CD4-positive, alpha-beta T cell treated with Interleukin-2 at 100 ng/mL for 4 hours (primary cell): ENCODE data around the gene EEFSEC.

Experiments
- DNase-seq: peaks from one replicate; pipeline ENCODE4 v3.0.0-alpha.2; 2020; ENCODE audit warnings: low spot score

The EEFSEC gene

DNA sequence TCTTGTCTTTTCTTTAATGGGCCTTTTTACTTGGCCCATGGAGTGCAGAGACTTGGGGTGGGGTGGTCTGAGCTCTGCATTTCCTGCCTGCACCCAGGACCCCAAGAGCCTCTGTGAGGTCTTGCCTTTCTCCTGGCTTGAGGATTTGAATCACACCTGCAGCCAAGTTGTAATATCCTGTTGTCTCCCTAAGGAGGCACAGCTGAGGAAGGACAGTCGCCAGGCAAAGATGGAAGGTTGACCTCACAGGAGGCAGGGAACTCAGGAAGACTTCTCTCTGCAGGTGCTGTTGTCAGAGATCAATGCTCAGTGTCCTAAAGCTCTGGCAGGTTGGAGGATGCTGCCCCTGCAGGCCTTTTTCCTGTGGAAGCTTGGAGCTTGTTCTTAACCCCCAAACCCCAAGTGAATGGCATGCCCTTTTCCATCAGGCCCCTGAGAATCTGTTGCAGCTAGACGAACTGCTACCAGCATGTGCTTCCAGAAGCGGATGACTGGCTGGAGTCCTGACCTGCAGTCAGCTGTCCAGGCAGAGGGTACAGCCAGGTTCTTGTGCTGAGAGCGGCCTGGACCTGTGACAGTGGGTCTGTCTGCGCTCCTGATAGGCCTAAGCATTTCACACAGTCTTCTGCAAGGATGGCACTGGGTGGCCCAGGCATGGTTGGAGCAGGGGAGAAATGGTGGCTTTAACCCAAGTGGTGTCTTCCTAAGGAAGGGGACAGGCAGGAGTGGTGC is 120.0 kb downstream of the EEFSEC start:
- no peak for DNase-seq

DNA sequence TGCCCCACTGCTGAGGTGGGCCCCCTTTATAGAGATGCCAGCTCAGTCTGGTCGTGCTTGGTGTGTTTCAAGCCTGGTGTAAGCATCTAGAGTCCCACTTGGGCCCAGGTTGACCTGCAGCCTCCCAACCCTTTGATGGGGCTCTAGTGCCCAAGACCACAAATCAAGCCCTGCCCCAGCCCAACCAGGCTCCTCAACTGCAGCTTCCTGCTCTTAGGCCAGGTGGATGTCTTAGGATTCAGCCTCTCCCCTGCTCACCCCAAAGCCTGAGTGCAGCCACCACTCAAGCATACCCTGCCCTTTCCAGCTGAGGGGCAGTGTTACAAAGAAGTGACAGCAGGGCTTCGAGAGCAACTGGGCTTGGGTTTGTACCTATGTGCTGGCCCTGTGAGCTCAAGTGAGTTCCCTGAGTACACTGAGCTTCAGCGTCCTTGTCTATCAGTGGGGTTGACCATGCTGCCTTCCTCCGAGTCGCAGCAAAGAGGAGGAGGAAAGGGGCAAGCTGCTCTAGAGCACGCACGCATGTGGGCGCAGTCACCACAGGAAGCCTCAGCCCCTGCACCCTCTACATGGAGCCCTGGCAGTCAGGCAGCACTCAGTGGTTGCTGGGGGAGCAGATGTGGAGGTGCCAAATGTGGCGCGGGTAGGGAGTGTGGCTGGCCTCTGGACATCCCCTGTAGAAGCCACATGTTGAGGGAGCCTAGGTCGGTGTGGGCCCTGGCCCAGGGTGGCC is 120.7 kb downstream of the EEFSEC start:
- no peak for DNase-seq

DNA sequence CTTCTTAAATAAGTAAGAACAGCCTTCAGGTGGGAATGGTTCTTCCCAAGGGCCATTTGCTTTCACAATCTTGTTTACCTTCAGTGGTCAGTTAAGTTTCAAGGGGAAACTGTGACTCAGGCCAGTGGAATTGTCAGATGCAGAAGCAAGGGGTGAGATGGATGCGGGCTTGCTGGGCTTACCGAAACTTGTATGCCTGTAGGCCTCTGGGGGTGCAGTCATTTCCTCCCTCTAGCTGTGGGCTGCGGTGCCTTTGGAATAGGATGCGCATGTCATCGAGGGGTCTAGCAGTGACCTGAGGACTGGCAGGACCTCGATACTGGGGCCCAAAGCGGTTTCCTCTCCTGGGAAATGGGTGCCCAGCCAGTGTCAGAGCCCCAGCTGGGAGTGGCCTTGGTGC is 121.6 kb downstream of the EEFSEC start:
- no peak for DNase-seq

DNA sequence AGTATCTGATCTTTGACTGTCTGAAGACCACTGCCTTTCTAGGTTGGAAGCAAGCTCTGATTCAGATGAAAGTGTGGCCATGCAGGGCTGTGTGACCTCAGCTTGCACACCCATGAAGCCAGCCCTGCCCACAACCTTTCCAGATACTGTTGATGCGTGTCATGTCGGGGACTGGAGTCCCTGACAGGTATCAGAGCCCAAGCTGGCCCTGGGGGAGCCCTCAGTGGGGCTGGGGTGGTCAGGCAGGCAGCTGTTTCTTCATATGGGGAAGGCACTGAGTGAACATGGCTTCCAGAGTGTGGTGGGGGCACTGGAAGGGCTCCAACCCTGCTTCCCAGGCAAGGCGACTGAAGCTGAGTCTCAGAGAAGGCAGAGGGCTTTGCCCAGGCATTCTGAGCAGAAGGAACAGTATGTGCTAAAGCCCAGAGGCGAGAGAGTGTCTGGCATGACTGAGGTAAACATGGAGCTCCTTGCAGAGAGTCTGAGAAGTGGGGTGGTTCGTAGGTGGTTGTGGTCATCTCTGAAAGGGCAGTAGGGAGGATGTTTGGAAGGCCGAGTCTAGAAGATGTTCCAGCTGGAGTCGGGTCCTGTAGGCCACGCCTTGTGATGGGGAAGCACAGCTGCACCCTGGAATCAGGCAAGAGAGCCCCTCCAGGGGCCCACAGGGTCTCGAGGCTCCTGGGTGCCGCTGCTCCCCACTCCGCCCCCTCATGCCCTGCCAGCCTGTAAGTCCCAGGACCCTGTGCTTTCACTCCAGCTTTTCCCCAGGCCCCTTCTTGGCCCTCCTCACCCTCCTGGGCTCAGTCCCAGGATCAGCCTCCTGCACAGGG is 122.2 kb downstream of the EEFSEC start:
- DNase-seq: no peak

DNA sequence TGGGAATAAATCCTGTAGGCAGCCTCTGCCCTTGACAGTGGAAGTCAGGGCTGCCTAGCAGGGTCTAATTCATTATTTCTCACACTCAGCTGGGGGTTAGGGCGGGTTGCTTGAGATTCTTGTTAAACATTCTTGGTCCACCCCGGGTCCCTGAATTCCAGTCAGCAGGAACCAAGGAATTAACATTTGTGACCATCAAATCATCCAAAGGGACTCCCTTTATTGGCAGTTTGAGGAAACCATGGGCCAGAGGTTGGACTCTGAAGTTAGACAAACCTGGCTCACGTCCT is 122.8 kb downstream of the EEFSEC start:
- DNase-seq: no peak

DNA sequence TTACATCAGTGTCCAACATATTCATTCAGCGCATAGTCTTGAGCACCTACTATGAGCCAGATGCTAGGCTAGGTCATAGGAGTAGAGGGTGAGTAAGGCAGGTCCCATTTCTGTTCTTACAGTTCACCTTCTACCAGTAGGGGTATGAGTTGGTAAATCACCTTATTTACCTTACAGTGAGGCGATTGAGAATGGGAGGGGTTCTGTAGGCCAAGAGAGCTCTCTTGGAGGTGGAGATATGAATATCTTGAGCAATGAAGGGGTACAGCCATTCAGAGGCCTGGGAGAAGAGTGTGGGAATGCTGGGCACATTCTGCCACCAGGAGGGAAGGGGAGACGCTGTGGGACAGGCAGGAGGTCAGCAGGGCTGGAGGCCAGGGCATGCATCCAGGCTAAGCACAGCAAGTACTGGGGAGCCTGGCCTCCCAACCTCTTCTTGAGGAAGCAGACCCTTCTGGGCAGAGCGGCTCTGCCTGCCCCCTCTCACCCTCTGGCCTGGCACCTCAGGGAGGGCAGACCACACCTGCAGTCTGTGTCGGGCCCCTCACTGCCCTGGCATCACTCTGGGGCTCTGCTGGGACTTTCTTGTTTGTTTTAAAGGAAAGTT is 123.4 kb downstream of the EEFSEC start:
- DNase-seq: no peak

DNA sequence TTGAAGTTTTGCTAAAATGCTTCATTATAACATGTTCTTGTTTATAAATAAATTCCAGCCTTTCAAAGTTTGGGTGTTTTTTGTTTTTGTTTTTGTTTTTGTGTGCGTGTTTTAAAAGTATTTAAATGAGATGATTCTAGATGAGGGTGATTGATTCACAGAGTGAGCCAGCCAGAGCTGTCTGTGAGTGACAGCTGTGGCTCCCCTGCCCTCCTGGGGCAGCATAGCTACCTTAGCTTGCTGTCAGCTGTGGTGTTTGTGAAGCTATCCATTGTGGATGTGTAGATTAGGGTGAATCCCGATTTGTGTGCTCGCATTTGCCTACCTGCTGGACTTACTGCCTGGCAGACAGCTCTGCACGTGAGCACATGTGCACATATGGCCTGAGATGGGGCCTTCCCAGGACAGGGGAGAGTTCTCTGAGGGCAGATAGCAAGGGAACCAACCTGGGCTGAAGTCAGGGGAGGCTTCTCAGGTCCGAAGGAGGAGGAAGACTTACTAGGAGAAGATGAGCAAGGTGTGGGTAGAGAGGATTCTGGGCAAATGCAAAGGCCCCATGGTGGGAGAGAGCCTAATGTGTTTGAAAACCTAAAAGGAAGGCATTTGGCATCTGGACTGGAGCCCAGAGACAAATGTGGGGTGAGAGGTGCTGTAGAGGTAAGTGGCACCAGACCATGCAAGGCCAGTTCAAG is 124.2 kb downstream of the EEFSEC start:
- no peak for DNase-seq

DNA sequence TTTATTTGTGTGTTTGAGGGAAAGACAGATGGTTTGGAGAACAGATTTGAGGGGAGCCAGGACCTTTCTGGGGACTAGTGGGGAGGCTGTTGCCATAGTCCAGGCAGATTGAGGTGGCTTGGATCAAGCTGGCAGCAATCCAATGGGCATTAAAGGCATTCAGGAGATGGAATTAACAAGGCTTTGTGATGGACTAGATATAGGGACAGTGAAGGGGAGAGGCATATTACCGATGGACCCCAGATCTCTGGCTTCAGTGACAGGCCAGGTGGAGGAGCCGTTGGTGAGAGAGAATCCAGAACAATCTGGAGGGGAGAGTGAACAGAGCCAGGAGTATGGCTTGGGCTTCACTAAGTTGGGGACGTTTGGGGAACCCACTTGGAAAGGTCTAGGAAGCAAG is 124.8 kb downstream of the EEFSEC start:
- no peak for DNase-seq

DNA sequence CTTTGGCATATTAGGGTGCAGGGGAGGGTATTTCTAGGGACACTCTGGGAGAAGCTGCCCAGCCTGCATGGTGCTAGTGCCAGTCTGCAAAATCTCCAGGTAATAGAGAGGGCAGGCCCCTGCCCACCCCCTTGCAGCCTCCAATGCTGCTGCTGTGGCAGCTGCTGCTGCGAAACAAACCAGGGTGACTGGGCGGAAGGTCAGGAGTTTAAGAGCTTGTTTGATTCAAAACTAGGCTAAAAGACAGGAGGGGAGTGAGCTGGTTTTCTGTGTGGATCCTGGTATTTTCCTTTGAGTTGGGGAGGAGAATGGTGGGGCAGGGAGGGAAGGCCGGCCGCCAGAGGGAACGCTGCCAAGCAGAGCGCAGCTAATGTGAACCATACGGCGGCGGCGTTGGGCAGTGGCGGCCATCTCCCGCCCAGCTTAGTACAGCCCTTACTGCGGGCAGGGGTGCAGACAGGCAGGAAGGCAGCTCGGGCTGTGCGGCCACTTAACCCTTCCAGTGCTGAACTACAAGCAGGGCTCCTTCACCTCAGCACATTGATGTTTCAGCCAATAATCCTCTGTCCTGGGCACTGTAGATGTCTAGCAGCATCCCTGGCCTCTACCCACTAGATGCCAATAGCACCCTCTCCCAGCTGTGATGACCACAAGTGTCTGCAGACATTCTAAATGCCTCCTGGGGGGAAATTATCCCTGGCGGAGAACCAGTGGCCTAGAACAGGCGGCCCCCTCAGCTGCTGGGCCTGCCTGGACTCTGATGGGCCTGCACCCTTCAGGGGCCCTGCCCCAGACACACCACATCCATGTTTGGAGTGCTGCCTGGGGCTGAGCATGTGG is 125.7 kb downstream of the EEFSEC start:
- no peak for DNase-seq

DNA sequence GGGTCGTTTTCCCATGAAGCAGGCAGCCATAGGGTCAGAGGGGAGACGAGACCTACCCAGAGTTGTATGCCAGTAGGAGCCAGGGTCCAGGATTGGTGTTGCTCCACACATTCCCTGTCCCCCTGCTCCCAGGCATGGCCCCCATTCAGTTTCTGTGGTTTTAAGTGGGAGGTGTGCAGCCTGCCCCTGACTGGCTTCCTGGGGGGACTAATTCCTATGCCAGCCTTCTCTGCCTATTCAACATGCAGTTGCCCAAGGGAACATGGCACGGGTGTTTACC is 126.3 kb downstream of the EEFSEC start:
- no peak for DNase-seq

DNA sequence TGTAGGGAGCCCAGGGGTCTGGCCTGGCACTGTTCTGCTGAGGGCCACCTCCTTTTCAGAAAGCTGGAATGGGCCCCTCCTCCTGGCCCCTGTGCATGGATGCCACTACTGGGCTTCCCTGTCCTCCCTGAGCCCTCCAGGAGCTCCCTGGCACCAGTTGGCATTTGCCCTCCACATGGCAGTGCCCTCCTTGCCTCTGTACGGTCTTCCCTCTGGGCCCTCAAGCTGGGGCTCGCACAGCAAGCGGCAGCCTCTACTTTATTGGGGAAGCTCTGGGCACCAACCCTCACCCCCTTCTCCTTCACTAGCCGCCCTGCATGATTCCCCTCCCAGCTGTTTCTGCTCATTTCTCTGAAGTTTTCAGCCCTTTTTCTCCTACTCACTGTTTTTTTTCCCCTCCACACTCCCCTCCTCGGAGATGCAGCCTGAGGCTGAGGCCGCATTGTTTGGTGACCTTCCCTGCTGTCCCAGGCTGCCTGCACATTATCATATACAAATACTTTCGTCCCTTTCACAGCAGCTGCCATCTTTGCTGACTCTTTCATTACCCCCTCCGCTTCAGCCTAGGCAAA is 127.3 kb downstream of the EEFSEC start:
- no peak for DNase-seq

DNA sequence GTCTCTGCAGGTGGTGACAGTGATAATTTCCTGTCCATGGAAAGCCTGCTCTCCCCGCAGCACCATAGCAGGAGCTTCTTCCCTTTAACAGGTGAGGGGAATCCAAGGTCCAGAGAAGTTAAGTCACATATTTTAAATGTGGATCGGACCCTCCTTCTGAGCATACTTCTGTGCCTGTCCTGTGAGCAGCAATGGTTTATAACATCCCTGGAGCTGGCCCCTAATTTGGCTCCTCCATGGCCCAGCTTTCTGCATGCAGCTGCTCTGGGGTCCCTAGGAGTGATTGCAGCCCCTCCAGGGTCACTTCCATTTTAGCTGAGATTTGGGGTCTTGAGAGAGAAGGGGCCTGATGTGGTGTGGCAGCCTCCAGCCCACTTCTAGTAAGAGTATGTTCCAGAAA is 127.8 kb downstream of the EEFSEC start:
- no peak for DNase-seq

DNA sequence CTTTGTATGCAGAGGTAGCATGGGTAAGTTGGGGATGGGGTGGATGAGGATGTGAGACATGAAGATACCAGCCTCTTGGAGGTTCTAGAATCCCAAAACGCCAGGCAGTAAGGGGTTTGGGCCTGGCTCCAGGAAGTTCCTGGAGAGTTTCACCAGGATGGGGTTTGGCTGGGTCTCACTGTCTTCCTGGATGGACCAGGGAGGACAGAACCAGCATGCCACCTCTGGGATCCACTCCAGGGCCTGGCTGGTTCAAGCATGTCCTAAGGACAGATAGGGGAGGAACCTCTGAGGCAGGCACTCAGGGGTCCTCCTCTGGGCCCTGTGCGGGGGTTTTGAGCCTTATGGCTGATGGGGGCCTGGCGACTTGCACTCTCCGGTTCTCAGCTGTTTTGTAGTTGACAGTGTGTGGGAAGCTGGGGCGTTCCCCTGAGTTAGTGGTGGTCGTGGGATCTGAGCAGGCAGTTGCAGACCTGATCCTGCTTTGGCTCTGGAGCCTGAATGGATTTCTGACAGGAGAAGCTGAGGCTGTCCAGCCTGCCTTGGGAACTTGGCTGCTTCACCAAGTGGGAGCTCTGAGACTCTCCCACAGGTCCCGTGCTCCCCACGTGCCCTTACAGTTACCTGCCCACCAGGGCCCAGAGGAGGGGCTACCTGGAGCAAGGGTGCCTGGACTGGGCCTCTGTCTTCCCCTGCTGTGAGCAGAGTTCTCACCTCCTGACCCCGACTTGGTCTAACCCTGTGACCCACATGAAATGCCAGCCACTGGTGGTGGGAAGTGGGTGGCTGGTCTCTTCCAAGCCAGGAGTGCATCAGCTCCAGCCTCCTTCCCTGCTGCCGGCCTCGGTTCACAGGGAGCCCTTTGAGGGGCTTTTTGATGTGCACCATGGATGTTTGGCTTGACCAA is 128.4 kb downstream of the EEFSEC start:
- no peak for DNase-seq

DNA sequence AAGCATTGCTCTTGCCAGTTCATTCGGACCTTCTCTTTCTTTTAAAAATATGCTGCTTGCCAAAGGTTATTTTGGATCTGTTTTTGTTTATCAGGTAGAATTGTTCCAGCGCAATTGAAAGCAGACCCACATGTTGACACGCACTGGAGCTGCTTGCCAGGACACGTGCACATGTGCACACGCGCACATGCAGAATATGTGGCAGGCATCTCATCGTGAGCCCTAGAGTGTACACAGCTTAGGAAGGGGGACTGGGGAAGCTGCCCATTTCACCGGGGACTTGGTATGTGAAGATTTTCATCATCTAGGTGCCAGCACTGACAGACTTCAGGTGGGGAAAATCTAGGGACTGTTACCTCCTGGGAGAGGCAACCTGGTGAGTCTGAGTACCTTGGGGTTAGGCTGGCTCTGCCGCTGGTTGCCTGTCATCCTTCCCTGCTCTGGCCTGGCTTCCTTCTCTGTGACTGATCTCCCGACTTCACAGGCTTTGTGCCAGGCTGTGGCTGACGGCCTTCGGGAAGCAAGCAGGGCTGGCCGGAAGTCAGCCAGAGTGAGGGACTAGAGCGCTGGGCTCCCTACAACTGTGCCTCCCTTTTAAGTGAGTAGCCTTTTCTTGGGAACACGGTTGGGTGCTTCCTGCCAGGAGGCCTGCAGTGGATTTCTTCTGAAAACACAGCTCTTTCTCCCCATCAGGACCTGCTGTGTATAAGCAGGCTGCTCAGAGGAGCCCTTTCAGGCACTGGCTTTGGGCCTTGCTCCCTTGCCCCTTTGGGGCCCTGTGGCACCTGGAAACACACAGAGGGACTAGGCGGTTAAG is 129.3 kb downstream of the EEFSEC start:
- no peak for DNase-seq

DNA sequence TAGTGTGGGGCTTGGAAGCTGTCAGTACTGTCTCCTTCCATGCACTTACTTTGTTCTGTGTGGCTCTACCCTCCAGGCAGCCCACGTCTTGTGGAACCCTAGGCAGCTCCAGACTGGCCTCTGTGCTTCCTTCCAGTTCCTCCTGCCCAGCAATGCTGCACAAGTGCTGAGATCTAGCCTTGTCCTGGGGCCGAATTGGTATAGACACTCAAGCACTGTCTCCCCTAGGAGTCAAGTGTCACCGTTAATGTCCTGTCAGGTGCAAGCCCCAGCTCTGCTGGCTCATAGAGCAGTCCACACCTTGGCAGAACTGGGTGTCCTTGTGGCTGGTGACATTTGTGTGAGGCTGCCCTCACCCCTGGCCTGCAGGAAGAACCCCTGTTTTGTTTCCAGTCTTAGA is 130.1 kb downstream of the EEFSEC start:
- DNase-seq: no peak

DNA sequence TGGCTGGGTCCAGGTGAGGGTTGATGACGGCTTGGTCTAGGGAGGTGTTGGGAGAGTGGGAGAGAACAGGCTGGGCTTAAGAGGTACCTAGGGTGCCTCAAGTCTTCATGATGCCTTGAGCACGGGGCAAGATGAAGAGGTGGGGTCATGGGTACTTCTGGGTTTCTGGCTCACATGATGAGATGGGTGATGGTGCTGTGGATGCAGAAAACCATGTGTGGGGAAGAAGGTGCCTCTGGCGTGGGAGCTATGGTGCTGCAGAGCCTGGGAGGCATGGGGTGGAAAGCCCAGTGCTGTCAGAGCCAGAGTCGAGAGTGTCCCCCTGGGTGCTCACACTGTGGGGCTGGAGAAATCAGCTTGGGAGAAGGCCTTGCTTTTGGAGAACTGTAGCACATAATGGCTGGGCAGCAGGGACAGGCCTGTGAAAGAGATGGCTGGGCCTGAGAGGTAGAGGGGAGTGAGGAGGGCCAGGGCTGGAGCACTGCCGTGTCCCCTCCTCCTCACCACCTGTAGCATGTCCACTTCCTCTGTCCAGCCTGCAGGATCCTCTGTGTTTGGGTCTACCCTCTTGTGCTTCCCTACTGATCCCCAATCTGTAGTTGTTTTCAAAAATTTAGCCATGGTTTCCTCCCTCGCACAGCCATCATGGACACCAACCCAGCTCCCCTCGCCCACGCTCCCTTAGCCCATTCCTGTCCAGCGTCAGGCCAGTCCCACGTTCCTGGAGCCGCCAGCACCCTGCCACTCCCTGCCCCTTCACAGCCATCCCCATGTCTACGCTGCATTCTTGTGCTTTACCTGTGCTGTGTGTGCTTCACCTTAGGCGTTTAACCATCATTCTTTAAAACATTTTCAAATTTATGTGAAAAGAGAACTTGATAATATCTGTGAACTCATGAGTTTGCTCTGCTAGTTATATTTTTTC is 132.0 kb downstream of the EEFSEC start:
- no peak for DNase-seq

DNA sequence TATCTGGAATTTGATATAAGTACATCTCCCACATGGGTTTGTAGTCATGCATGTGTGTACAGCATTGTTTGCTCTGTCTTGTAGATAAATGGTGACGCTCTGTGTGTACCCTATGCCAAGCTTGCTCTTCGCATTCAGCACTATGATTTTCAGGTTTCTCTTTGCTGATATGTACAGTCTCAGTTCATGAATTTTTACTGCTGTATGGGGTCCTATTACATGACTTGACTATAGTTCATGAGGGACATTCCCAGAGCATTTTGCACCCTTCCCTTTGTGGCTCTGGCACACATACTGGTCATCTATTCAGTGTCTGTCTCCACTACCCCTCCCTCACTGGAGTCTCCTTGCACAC is 132.7 kb downstream of the EEFSEC start:
- DNase-seq: no peak

DNA sequence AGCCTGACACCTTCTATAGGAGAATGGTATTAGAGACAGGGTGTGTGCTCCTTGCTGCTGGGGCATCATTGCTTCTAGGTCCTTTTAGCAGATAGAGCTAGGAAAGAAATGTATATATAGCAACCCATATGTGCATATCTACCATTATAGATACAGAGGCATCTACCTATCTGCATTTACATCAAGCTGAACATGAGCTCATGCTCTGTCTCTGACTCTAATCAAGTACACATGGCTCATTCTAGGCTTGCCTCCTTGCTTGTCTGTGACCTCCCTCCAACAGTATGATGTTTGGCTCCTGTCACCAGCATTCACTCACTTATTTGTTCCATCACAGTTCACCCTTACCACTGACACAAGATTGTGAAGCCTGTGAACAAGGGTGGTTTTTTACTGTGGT is 133.4 kb downstream of the EEFSEC start:
- no peak for DNase-seq
